Neuronal stem cell (in vitro differentiated cells): ENCODE data around the gene KIFC3.

Source experiments
- DNase-seq: peaks from one replicate; pipeline ENCODE4 v3.0.0-alpha.2; 2013; ENCODE audit warnings: low spot score
- H2AFZ ChIP-seq: one replicate; pipeline ENCODE4 v1.6.1; 2013; ENCODE audit warnings: mild to moderate bottlenecking, low read length, inconsistent platforms
- H2AK5ac ChIP-seq: 2 replicates; pipeline ENCODE4 v1.6.1; 2013; ENCODE audit warnings: low read depth, mild to moderate bottlenecking, inconsistent platforms, low read length, moderate library complexity, mixed read lengths
- H2BK120ac ChIP-seq: 2 replicates; pipeline ENCODE4 v1.6.1; 2013; ENCODE audit warnings: low read depth, mild to moderate bottlenecking, inconsistent platforms, low read length, moderate library complexity, mixed read lengths
- H2BK12ac ChIP-seq: one replicate; pipeline ENCODE4 v1.6.1; 2013; ENCODE audit warnings: low read length, inconsistent platforms
- H2BK15ac ChIP-seq: 2 replicates; pipeline ENCODE4 v1.6.1; 2013; ENCODE audit warnings: mild to moderate bottlenecking, low read length, inconsistent platforms, mixed read lengths
- H2BK5ac ChIP-seq: one replicate; pipeline ENCODE4 v1.6.1; 2013; ENCODE audit warnings: inconsistent platforms, mild to moderate bottlenecking, low read length, moderate library complexity
- H3K14ac ChIP-seq: one replicate; pipeline ENCODE4 v1.6.1; 2013; ENCODE audit warnings: low read length, inconsistent platforms
- H3K18ac ChIP-seq: 2 replicates; pipeline ENCODE4 v1.6.1; 2013; ENCODE audit warnings: low read length, inconsistent platforms
- H3K23ac ChIP-seq: 2 replicates; pipeline ENCODE4 v1.6.1; 2013; ENCODE audit warnings: low read depth, mild to moderate bottlenecking, mixed read lengths, low read length, inconsistent platforms; ENCODE audit not compliant: poor library complexity
- H3K27ac ChIP-seq: replicated peaks from 3 replicates; pipeline ENCODE4 v1.5.1; 2013; ENCODE audit warnings: low read length, inconsistent platforms
- H3K27me3 ChIP-seq, 3 experiments: 2 replicates each; pipeline ENCODE4 v1.6.1; 2013; ENCODE audit warnings: low read length in 3 of 3, mild to moderate bottlenecking in 2 of 3, inconsistent platforms in 1 of 3, low read depth in 1 of 3, mixed read lengths in 1 of 3, moderate library complexity in 1 of 3; ENCODE audit not compliant: control insufficient read depth in 3 of 3, insufficient read depth in 3 of 3
- H3K36me3 ChIP-seq, 2 donors: replicated peaks in 1 of 2; 2 replicates each; pipeline ENCODE4 v1.6.1; 2013; ENCODE audit warnings: low read length in 2 of 2; ENCODE audit not compliant: control insufficient read depth in 2 of 2, insufficient read depth in 2 of 2
- H3K4ac ChIP-seq: 2 replicates; pipeline ENCODE4 v1.6.1; 2013; ENCODE audit warnings: inconsistent platforms, mild to moderate bottlenecking, low read length, moderate library complexity
- H3K4me1 ChIP-seq, 2 donors: 1 replicate in 1 of 2; 2 replicates in 1 of 2; pipeline ENCODE4 v1.6.1; 2013; ENCODE audit warnings: low read length in 2 of 2, low read depth in 1 of 2; ENCODE audit not compliant: control insufficient read depth in 2 of 2, insufficient read depth in 1 of 2
- H3K4me2 ChIP-seq: one replicate; pipeline ENCODE4 v1.6.1; 2013; ENCODE audit warnings: mild to moderate bottlenecking, low read length, inconsistent platforms; ENCODE audit not compliant: insufficient read depth, poor library complexity, severe bottlenecking
- H3K4me3 ChIP-seq, 2 donors: 2 replicates each; pipeline ENCODE4 v1.5.1; 2013; ENCODE audit warnings: low read length in 2 of 2, mild to moderate bottlenecking in 2 of 2, inconsistent platforms in 1 of 2, moderate library complexity in 1 of 2
- H3K79me1 ChIP-seq: one replicate; pipeline ENCODE4 v1.6.1; 2013; ENCODE audit warnings: low read depth, mild to moderate bottlenecking, inconsistent platforms, low read length, moderate library complexity
- H3K9ac ChIP-seq: one replicate; pipeline ENCODE4 v1.6.1; 2013; ENCODE audit warnings: mild to moderate bottlenecking, low read depth, low read length, inconsistent platforms; ENCODE audit not compliant: poor library complexity
- H3K9me3 ChIP-seq, 2 donors: replicated peaks in 1 of 2; 2 replicates each; pipeline versions ENCODE3 to v1.6.1; 2013; ENCODE audit warnings: low read length in 2 of 2, mild to moderate bottlenecking in 2 of 2, inconsistent platforms in 1 of 2, low read depth in 1 of 2, mixed read lengths in 1 of 2, moderate library complexity in 1 of 2; ENCODE audit not compliant: control insufficient read depth in 2 of 2, insufficient read depth in 1 of 2
- H4K8ac ChIP-seq: one replicate; pipeline ENCODE4 v1.6.1; 2013; ENCODE audit warnings: low read depth, mild to moderate bottlenecking, inconsistent platforms, low read length, moderate library complexity
- H4K91ac ChIP-seq: one replicate; pipeline ENCODE4 v1.6.1; 2013; ENCODE audit warnings: low read length, low read depth, mild to moderate bottlenecking, inconsistent platforms; ENCODE audit not compliant: poor library complexity
- WGBS, 2 donors: extraction: QIAGEN DNeasy Blood & Tissue Kit; methylation state at CpG; one replicate each; pipeline ENCODE4 v1.1.7; 2013; ENCODE audit warnings: missing lambda C conversion rate in 2 of 2, mixed read lengths in 1 of 2; ENCODE audit not compliant: insufficient read length in 2 of 2, insufficient replicate concordance in 1 of 2; ENCODE audit errors: extremely low coverage in 2 of 2; 5-methylcytosine and 5-hydroxymethylcytosine counted together

The KIFC3 gene

DNA sequence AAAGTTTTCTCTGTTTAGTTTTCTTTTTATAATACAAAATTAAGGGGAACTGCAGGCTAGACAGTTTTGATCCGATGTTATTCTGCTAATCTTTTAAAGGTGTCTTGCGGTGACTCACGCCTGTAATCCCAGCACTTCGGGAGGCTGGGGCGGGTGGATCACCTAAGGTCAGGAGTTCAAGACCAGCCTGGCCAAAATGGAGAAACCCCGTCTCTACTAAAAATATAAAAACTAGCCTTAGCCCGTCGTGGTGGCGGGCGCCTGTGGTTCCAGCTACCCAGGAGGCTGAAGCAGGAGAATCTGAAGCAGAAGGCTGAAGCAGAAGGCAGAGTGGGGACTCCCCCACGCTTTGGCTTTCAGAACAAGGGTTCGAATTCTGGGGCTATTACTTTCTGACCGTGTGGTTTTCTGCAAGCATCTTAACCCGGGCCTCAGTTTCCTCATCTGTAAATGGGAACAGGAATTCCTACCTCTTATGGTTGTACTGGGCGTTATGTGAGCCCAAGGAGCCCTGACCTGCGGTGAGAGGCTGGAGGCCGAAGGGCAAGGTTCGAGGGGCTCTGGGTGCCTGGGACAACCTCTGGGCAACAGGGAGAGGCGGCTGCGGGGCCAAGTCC lies 67.9 kb downstream of the KIFC3 start:
- peak overlapping the region; percentile 93 for H3K9ac ChIP-seq
- H2BK12ac ChIP-seq, result no peak overlapping the region
- H3K9me3 ChIP-seq, result no peaks in the 10 kb centered on the region
- DNase-seq, result no peak
- H2AFZ ChIP-seq, result peak overlapping the region; percentile 89
- no peak overlapping the region for H2BK15ac ChIP-seq
- H3K14ac ChIP-seq, result no peak overlapping the region
- no peak overlapping the region for H2BK120ac ChIP-seq
- no peak overlapping the region for H2BK5ac ChIP-seq
- no CpG with 5 or more reads among the region's 20 CpGs for WGBS, 2 donors
- H3K79me1 ChIP-seq, result no peaks in the 10 kb centered on the region
- peak overlapping the region; percentile 66 for H3K4me2 ChIP-seq
- peak overlapping the region; percentile 77 for H3K27ac ChIP-seq
- H3K4me3 ChIP-seq, result peak overlapping the region; percentile 74 to 86
- H3K23ac ChIP-seq, result peak overlapping the region; percentile 2
- H2AK5ac ChIP-seq, result peak overlapping the region; percentile 23
- H4K8ac ChIP-seq, result peak overlapping the region; percentile 83
- peak overlapping the region; percentile 4 for H3K4ac ChIP-seq
- peaks cover 2 to 21% of the 10 kb centered on the region in 2 donors for H3K36me3 ChIP-seq
- H3K4me1 ChIP-seq, result peaks cover 11 to 12% of the 10 kb centered on the region in 2 donors
- peak overlapping the region; percentile 44 for H3K18ac ChIP-seq
- H4K91ac ChIP-seq, result no peak overlapping the region
- H3K27me3 ChIP-seq, result no peaks in the 10 kb centered on the region

DNA sequence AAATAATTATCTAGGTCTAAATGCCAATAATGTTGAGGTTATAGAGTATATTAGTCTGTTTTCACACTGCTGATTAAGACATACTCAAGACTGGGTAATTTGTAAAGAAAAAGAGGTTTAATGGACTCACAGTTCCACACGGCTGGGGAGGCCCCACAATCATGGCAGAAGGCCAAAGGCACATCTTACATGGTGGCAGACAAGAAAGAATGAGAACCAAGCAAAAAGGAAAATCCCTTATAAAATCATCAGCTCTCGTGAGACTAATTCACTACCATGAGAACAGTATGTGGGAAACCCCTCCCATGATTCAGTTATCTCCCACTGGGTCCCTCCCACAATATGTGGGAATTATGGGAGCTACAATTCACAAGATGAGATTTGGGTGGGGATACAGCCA lies 69.6 kb downstream of the KIFC3 start:
- H3K9ac ChIP-seq, result no peak overlapping the region
- H2BK5ac ChIP-seq, result no peak overlapping the region
- H4K8ac ChIP-seq, result no peak overlapping the region
- peaks cover 11 to 12% of the 10 kb centered on the region in 2 donors for H3K4me1 ChIP-seq
- no peak overlapping the region for H3K4ac ChIP-seq
- no peak overlapping the region for H3K4me3 ChIP-seq
- H4K91ac ChIP-seq, result no peak overlapping the region
- H2BK15ac ChIP-seq, result no peak overlapping the region
- H3K14ac ChIP-seq, result no peak overlapping the region
- no peak overlapping the region for H2BK12ac ChIP-seq
- peaks cover 0 to 8% of the 10 kb centered on the region in 2 donors for H3K36me3 ChIP-seq
- no peak overlapping the region for H2BK120ac ChIP-seq
- DNase-seq, result no peak
- WGBS, 2 donors, result no CpG with 5 or more reads among the region's 2 CpGs
- no peaks in the 10 kb centered on the region for H3K9me3 ChIP-seq
- no peak overlapping the region for H3K27ac ChIP-seq
- H3K27me3 ChIP-seq, result no peaks in the 10 kb centered on the region
- no peaks in the 10 kb centered on the region for H3K79me1 ChIP-seq
- H2AFZ ChIP-seq, result no peak overlapping the region
- H3K23ac ChIP-seq, result no peak overlapping the region
- H3K18ac ChIP-seq, result no peak overlapping the region
- H3K4me2 ChIP-seq, result no peak overlapping the region
- no peak overlapping the region for H2AK5ac ChIP-seq

DNA sequence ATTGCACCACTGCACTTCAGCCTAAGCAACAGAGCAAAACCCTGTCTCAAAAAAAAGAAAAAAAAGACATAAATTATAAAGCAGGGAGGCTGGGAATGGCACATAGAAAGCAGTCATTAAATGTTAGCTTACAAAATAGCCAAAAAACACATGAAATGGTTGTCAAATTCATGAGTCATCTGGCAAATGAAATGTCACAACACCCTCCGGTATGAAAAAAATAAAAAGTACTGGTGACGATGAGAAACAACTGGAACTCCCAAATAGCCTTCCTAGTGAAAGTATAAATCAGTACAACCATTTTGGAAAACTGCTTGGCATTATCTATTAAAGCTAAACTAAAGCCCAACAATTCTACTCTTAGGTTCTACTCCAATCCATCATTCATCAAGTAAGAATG lies 70.3 kb downstream of the KIFC3 start:
- no peak overlapping the region for H2AK5ac ChIP-seq
- no peaks in the 10 kb centered on the region for H3K27me3 ChIP-seq
- H3K23ac ChIP-seq, result no peak overlapping the region
- H3K4me1 ChIP-seq, result peaks cover 8 to 11% of the 10 kb centered on the region in 2 donors
- H2BK12ac ChIP-seq, result no peak overlapping the region
- no peak overlapping the region for H2BK15ac ChIP-seq
- no peak overlapping the region for H2BK120ac ChIP-seq
- H3K9me3 ChIP-seq, result no peaks in the 10 kb centered on the region
- no peak overlapping the region for H3K4me3 ChIP-seq
- no peak overlapping the region for H3K4ac ChIP-seq
- no peak overlapping the region for H3K18ac ChIP-seq
- H3K79me1 ChIP-seq, result no peaks in the 10 kb centered on the region
- no CpG with 5 or more reads among the region's 2 CpGs for WGBS, 2 donors
- H3K27ac ChIP-seq, result no peak overlapping the region
- no peak for DNase-seq
- H3K36me3 ChIP-seq, result peaks cover 0 to 1% of the 10 kb centered on the region in 2 donors
- H3K14ac ChIP-seq, result no peak overlapping the region
- no peak overlapping the region for H2AFZ ChIP-seq
- H4K91ac ChIP-seq, result no peak overlapping the region
- H3K4me2 ChIP-seq, result no peak overlapping the region
- H3K9ac ChIP-seq, result no peak overlapping the region
- H2BK5ac ChIP-seq, result no peak overlapping the region
- H4K8ac ChIP-seq, result no peak overlapping the region

DNA sequence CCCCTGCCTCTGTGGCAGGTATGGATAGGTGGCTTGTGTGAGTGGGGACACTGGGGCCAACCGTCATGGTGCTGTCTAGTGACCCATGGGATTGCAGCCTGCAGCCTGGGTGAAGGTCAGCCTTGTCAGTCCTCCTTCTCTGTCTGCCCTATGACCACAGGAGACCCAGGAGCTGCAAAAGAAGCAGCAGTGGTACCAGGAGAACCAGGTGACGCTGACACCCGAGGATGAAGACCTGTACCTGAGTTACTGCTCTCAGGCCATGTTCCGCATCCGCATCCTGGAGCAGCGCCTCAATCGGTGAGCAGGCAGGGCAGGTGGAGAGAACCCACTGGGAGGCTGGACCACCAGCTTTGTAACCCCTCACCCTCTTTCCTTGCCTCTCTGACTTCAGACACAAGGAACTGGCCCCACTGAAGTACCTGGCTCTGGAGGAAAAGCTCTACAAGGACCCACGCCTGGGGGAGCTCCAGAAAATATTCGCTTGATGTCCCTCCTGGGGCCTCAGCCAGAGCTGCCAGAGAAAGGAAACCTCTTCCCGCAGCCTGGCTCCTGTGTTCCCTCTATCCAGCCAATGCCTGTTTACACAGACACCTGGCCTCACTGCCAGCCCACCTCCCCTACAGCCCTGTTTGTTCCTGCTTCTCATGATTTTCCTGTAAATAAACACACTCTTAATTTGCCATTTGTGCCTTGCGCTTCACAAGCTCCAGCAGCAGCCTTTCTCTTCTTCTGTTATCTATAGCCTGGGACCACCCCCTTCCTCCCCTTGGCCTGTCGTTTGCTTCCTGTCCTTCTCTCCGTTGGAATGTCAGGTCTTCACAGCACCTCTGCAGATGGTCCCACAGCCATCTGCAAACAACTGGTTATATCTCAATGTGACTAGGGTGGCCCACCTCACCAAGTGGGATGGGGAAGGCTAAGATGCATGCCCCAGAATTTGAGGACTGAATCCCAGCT lies 71.2 kb downstream of the KIFC3 start:
- H3K4me1 ChIP-seq, result peaks cover 1 to 3% of the 10 kb centered on the region in 2 donors
- H3K9me3 ChIP-seq, result no peaks in the 10 kb centered on the region
- WGBS, 2 donors, result no CpG with 5 or more reads among the region's 13 CpGs
- H3K27ac ChIP-seq, result no peak overlapping the region
- H2BK12ac ChIP-seq, result no peak overlapping the region
- H4K91ac ChIP-seq, result no peak overlapping the region
- H3K23ac ChIP-seq, result no peak overlapping the region
- no peak overlapping the region for H3K4me3 ChIP-seq
- H3K18ac ChIP-seq, result no peak overlapping the region
- no peak overlapping the region for H2AK5ac ChIP-seq
- H2BK120ac ChIP-seq, result no peak overlapping the region
- no peak overlapping the region for H3K4ac ChIP-seq
- no peaks in the 10 kb centered on the region for H3K36me3 ChIP-seq
- no peak for DNase-seq
- no peak overlapping the region for H2AFZ ChIP-seq
- no peaks in the 10 kb centered on the region for H3K27me3 ChIP-seq
- peak overlapping the region; percentile 9 for H3K9ac ChIP-seq
- H3K14ac ChIP-seq, result no peak overlapping the region
- no peak overlapping the region for H2BK15ac ChIP-seq
- H3K4me2 ChIP-seq, result no peak overlapping the region
- H3K79me1 ChIP-seq, result no peaks in the 10 kb centered on the region
- H4K8ac ChIP-seq, result no peak overlapping the region
- H2BK5ac ChIP-seq, result no peak overlapping the region
